SK-N-SH (cell line): Measurements from ENCODE around the gene ZCCHC14. TPM values are rescaled to one million over a fixed set of nuclear protein-coding genes. Genes with fewer than 3 reads are reported as not detected.

Experiments used
- CTCF ChIA-PET: fragments of 300-600, 350-600 bp; formaldehyde crosslinking; extraction: SDS; loops from one replicate; lab custom pipeline; 2021; lab: Yijun Ruan, JAX
- POLR2A ChIA-PET: fragments of 350-600 bp; sonication (Branson Sonifier 250); formaldehyde crosslinking; extraction: SDS; loops from one replicate; lab custom pipeline; 2020; ENCODE audit warnings: antibody characterized with exemption, inconsistent platforms; lab: Yijun Ruan, JAX
- DNase-seq: peaks from one replicate; pipeline ENCODE4 v3.0.0; 2012
- H2AFZ ChIP-seq: fragments of 200-600 bp; sonication (generic); 2 replicates; pipeline ENCODE4 v1.8.1; 2016; ENCODE audit warnings: antibody characterized with exemption, mild to moderate bottlenecking, low read depth
- H3F3A ChIP-seq: fragments of 200-600 bp; sonication (generic); replicated peaks from 2 replicates; pipeline ENCODE3; 2016; ENCODE audit warnings: antibody characterized with exemption, mild to moderate bottlenecking; ENCODE audit not compliant: insufficient read depth
- H3K27ac ChIP-seq, 2 experiments: fragments of 200-500 bp in 1 of 2; fragments of 200-600 bp in 1 of 2; sonication (Bioruptor generic) in 1 of 2; sonication (generic), shearing (Covaris generic) in 1 of 2; 2 replicates each; pipeline versions ENCODE4 v1.5.1 to v1.6.1; 2014 to 2016; ENCODE audit warnings: low read depth in 2 of 2, inconsistent platforms in 1 of 2, low read length in 1 of 2, mild to moderate bottlenecking in 1 of 2, mixed read lengths in 1 of 2
- H3K27me3 ChIP-seq: fragments of 200-600 bp; sonication (generic), shearing (Covaris generic); 2 replicates; pipeline ENCODE4 v1.6.1; 2016; ENCODE audit warnings: mixed run types; ENCODE audit not compliant: insufficient read depth
- H3K36me3 ChIP-seq, 2 experiments: fragments of 200-500 bp in 1 of 2; fragments of 200-600 bp in 1 of 2; sonication (Bioruptor generic) in 1 of 2; sonication (generic) in 1 of 2; replicated peaks in 1 of 2; 2 replicates each; pipeline versions ENCODE3 to v1.5.1; 2014 to 2016; ENCODE audit warnings: low read length in 1 of 2, mild to moderate bottlenecking in 1 of 2; ENCODE audit not compliant: insufficient read depth in 2 of 2, control insufficient read depth in 1 of 2
- H3K4me1 ChIP-seq, 2 experiments: fragments of 200-500 bp in 1 of 2; fragments of 200-600 bp in 1 of 2; sonication (Bioruptor generic) in 1 of 2; sonication (generic), shearing (Covaris generic) in 1 of 2; 2 replicates each; pipeline versions ENCODE4 v1.5.1 to v1.6.1; 2014 to 2016; ENCODE audit warnings: low read depth in 1 of 2, low read length in 1 of 2, mixed run types in 1 of 2; ENCODE audit not compliant: insufficient read depth in 2 of 2, control insufficient read depth in 1 of 2
- H3K4me2 ChIP-seq: fragments of 200-600 bp; sonication (generic), shearing (Covaris generic); 2 replicates; pipeline ENCODE4 v1.6.1; 2017; ENCODE audit warnings: mixed run types
- H3K4me3 ChIP-seq, 2 experiments: fragments of 200-500 bp in 1 of 2; fragments of 200-600 bp in 1 of 2; sonication (Bioruptor generic) in 1 of 2; sonication (generic), shearing (Covaris generic) in 1 of 2; 2 replicates each; pipeline versions ENCODE4 v1.5.1 to v1.8.1; 2014 to 2016; ENCODE audit warnings: low read depth in 2 of 2, inconsistent platforms in 1 of 2, low read length in 1 of 2, mild to moderate bottlenecking in 1 of 2, mixed read lengths in 1 of 2, moderate library complexity in 1 of 2
- H3K79me2 ChIP-seq: fragments of 200-600 bp; sonication (generic); 2 replicates; pipeline ENCODE4 v1.8.1; 2017; ENCODE audit warnings: mild to moderate bottlenecking; ENCODE audit not compliant: insufficient read depth
- H3K9ac ChIP-seq: fragments of 200-600 bp; sonication (generic); 2 replicates; pipeline ENCODE4 v1.6.1; 2017; ENCODE audit warnings: mixed run types
- H3K9me2 ChIP-seq: fragments of 200-600 bp; sonication (generic); 2 replicates; pipeline ENCODE4 v1.6.1; 2017; ENCODE audit warnings: mixed run types
- H3K9me3 ChIP-seq: fragments of 200-600 bp; sonication (generic); 2 replicates; pipeline ENCODE4 v1.6.1; 2017; ENCODE audit warnings: mixed run types, mild to moderate bottlenecking, moderate library complexity
- H4K20me1 ChIP-seq: fragments of 200-600 bp; sonication (generic); 2 replicates; pipeline ENCODE4 v1.6.1; 2017; ENCODE audit warnings: mild to moderate bottlenecking, mixed run types; ENCODE audit not compliant: insufficient read depth
- CTCF ChIP-seq: fragments of 200-600 bp; sonication (generic); IDR thresholded peaks from 2 replicates; pipeline ENCODE4 v1.6.1; 2017; ENCODE audit warnings: antibody characterized with exemption, mild to moderate bottlenecking, moderate library complexity
- EP300 ChIP-seq, 2 experiments: IDR thresholded peaks; 2 replicates each; pipeline versions ENCODE4 v1.4.0 to v1.6.1; 2012; ENCODE audit warnings: borderline replicate concordance in 1 of 2, low read depth in 1 of 2, low read length in 1 of 2
- FOSL2 ChIP-seq: IDR thresholded peaks from 2 replicates; pipeline ENCODE4 v1.4.0; 2012; ENCODE audit warnings: low read depth, mild to moderate bottlenecking, moderate library complexity, borderline replicate concordance
- GATA2 ChIP-seq: sonication (generic); formaldehyde crosslinking; IDR thresholded peaks from 2 replicates; pipeline ENCODE4 v1.5.0; 2020; ENCODE audit warnings: mild to moderate bottlenecking, missing genetic modification reagents
- IRF3 ChIP-seq: fragments of 150-350 bp; IDR thresholded peaks from 2 replicates; pipeline ENCODE4 v1.6.1; 2016; ENCODE audit warnings: mild to moderate bottlenecking, low read depth, low read length
- JUND ChIP-seq: IDR thresholded peaks from 2 replicates; pipeline ENCODE4 v1.4.0; 2012
- NFIC ChIP-seq: IDR thresholded peaks from 2 replicates; pipeline ENCODE4 v1.4.0; 2012; ENCODE audit warnings: borderline replicate concordance
- NRF1 ChIP-seq: IDR thresholded peaks from 2 replicates; pipeline ENCODE4 v1.6.1; 2012; ENCODE audit warnings: low read depth, mild to moderate bottlenecking, low read length
- PBX3 ChIP-seq: IDR thresholded peaks from 2 replicates; pipeline ENCODE4; 2012
- RCOR1 ChIP-seq: fragments of 150-350 bp; IDR thresholded peaks from 2 replicates; pipeline ENCODE4 v1.6.1; 2017; ENCODE audit warnings: antibody characterized with exemption, low read length
- REST ChIP-seq: IDR thresholded peaks from 2 replicates; pipeline ENCODE4 v1.6.1; 2012; ENCODE audit warnings: mild to moderate bottlenecking, low read depth, low read length, moderate library complexity
- RFX5 ChIP-seq: IDR thresholded peaks from 2 replicates; pipeline ENCODE4 v1.6.1; 2012; ENCODE audit warnings: mild to moderate bottlenecking, improper control_type of control experiment, low read length
- RXRA ChIP-seq: IDR thresholded peaks from 2 replicates; pipeline ENCODE4 v1.4.0; 2012; ENCODE audit warnings: low read depth, mild to moderate bottlenecking, borderline replicate concordance
- SIN3A ChIP-seq: IDR thresholded peaks from 2 replicates; pipeline ENCODE4 v1.6.1; 2012; ENCODE audit warnings: low read depth, mild to moderate bottlenecking, low read length, moderate library complexity, borderline replicate concordance
- TCF12 ChIP-seq: IDR thresholded peaks from 2 replicates; pipeline ENCODE4 v1.4.0; 2012
- USF2 ChIP-seq: fragments of 150-350 bp; IDR thresholded peaks from 2 replicates; pipeline ENCODE4 v1.6.1; 2017; ENCODE audit warnings: antibody characterized with exemption, low read length, low read depth, borderline replicate concordance
- WGBS: methylation state at CpG from one replicate; pipeline ENCODE4 v1.1.6; 2017; ENCODE audit warnings: low lambda C conversion rate; 5-methylcytosine and 5-hydroxymethylcytosine counted together
- polyA plus RNA-seq, 3 experiments: library from polyadenylated mRNA; depleted of rRNA; stranded (reverse); fragments of >200 nt; gene quantifications; 2 replicates each; pipeline ENCODE4 v1.2.3, GENCODE V29; 2012

Gene ZCCHC14
- polyA plus RNA-seq, 1 of the 3 experiments (the other 2 are of a cell fraction), result 5.7 TPM

- CTCF ChIA-PET, result interaction anchor here (0.6 kb wide), 1 partner anchor 257 kb away, joined by 3 read pairs; no protein-coding TSS in a partner anchor
- WGBS, result 94% methylated on average over 9 of the region's 9 CpGs
- H3K4me2 ChIP-seq, result peak overlapping the region; percentile 59
- peaks cover 9 to 10% of the 10 kb centered on the region in 2 experiments; a peak in 2 of 4 replicates for H3K4me1 ChIP-seq
- H3F3A ChIP-seq, result no peaks in the 10 kb centered on the region
- no peak overlapping the region for H2AFZ ChIP-seq
- no peak for DNase-seq
- no peaks in the 10 kb centered on the region for H3K27me3 ChIP-seq
- no peaks in the 10 kb centered on the region for H3K9me2 ChIP-seq
- no peak for TF ChIP-seq EP300 (IDR thresholded peaks at IDR 0.05; ENCODE audit: borderline replicate concordance in 1 of 2, low read depth in 1 of 2, low read length in 1 of 2)
- TF ChIP-seq CTCF, result no peak
- TF ChIP-seq PBX3, result no peak
- TF ChIP-seq REST, result no peak
- no peak for TF ChIP-seq NFIC
- TF ChIP-seq JUND, result no peak
- no peak for TF ChIP-seq RFX5
- no peak for TF ChIP-seq IRF3
- no peak for TF ChIP-seq SIN3A
- no peak for TF ChIP-seq TCF12
- TF ChIP-seq RXRA, result no peak
- no peak for TF ChIP-seq FOSL2
- TF ChIP-seq RCOR1, result no peak
- TF ChIP-seq USF2, result no peak
- TF ChIP-seq NRF1, result no peak
- TF ChIP-seq GATA2 (CRISPR knock-in tag), result no peak
- no peak overlapping the region for H3K9ac ChIP-seq
- no peaks in the 10 kb centered on the region for H3K9me3 ChIP-seq
- POLR2A ChIA-PET, result no interaction called here
- H3K79me2 ChIP-seq, result peaks cover 96% of the 10 kb centered on the region
- no peak overlapping the region for H3K4me3 ChIP-seq
- peak overlapping the region in 1 of 2 experiments; percentile 29; a peak in 1 of 4 replicates for H3K27ac ChIP-seq
- no peaks in the 10 kb centered on the region for H3K36me3 ChIP-seq
- H4K20me1 ChIP-seq, result peaks cover 52% of the 10 kb centered on the region
Observed at GRCh38 chr16:87375426-87376135, 117.2 kb downstream of the ZCCHC14 start.
